DOHH2 (cell line): ENCODE data around the gene PSEN2.

Source experiments
- EZH2phosphoT487 ChIP-seq: fragments of 200-600 bp; sonication (generic); IDR thresholded peaks from 2 replicates; pipeline ENCODE4 v1.6.1; 2017; ENCODE audit warnings: borderline replicate concordance, mild to moderate bottlenecking, antibody characterized with exemption, low read length, moderate library complexity, mixed read lengths
- TF ChIP-seq, protein P1 (sequence below): fragments of 200-600 bp; sonication (generic); IDR thresholded peaks from one replicate; pipeline ENCODE4 v1.5.1; 2014; ENCODE audit warnings: antibody characterized with exemption, mild to moderate bottlenecking, low read depth, low read length; ENCODE audit not compliant: poor library complexity, severe bottlenecking

- TF ChIP-seq, protein P1, sequence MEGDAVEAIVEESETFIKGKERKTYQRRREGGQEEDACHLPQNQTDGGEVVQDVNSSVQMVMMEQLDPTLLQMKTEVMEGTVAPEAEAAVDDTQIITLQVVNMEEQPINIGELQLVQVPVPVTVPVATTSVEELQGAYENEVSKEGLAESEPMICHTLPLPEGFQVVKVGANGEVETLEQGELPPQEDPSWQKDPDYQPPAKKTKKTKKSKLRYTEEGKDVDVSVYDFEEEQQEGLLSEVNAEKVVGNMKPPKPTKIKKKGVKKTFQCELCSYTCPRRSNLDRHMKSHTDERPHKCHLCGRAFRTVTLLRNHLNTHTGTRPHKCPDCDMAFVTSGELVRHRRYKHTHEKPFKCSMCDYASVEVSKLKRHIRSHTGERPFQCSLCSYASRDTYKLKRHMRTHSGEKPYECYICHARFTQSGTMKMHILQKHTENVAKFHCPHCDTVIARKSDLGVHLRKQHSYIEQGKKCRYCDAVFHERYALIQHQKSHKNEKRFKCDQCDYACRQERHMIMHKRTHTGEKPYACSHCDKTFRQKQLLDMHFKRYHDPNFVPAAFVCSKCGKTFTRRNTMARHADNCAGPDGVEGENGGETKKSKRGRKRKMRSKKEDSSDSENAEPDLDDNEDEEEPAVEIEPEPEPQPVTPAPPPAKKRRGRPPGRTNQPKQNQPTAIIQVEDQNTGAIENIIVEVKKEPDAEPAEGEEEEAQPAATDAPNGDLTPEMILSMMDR = no peak
- TF ChIP-seq EZH2phosphoT487 = no peak
Observed at GRCh38 chr1:226874579-226875425, 4.4 kb downstream of the PSEN2 start.
